K562 (cell line): ENCODE measurements around the gene CHN2. TPM values are rescaled to one million over a fixed set of nuclear protein-coding genes. Genes with fewer than 3 reads are reported as not detected.

Experiments used
- ATAC-seq: fragments of 200-7000 bp; cut with Tn5 transposase; 3 replicates; pipeline ENCODE4 v1.9.1; 2020; ENCODE audit warnings: moderate library complexity
- BruUV-seq: library from RNA; stranded (reverse); fragments of 400-500 nt; replicated peaks from 2 replicates; lab custom pipeline; 2021; lab: Mats Ljungman, UMichigan
- CTCF ChIA-PET: fragments of 300-600 bp; formaldehyde crosslinking; extraction: SDS; loops from one replicate; lab custom pipeline; 2021; ENCODE audit warnings: low intra/inter-chr PET ratio; lab: Yijun Ruan, JAX
- POLR2A ChIA-PET: fragments of 300-600, 350-650 bp; sonication (Branson Sonifier 250); formaldehyde crosslinking; extraction: SDS; loops from one replicate; lab custom pipeline; 2021; ENCODE audit warnings: antibody characterized with exemption, inconsistent platforms; lab: Yijun Ruan, JAX
- DNase-seq, 4 experiments: peaks; one replicate each; pipeline versions ENCODE4 v3.0.0 to v3.0.0-alpha.2; 2011 to 2018; ENCODE audit warnings: low spot score in 3 of 4, mixed read lengths in 3 of 4; ENCODE audit errors: extremely low read depth in 1 of 4
- FAIRE-seq: peaks from 2 replicates; lab custom pipeline; 2011; peaks lifted over from hg19 to GRCh38; lab: Jason Lieb, UNC
- H2AFZ ChIP-seq: 2 replicates; pipeline ENCODE4 v1.6.0; 2011; ENCODE audit warnings: low read depth, low read length, control low read depth, inconsistent platforms
- H3K27ac ChIP-seq: fragments of 200-600 bp; 3 replicates; pipeline ENCODE4 v1.8.0; 2011; ENCODE audit warnings: low read depth, mild to moderate bottlenecking, control low read depth, inconsistent platforms, low read length, moderate library complexity, mixed read lengths; ENCODE audit errors: extremely low read depth
- H3K27me3 ChIP-seq, 2 experiments: fragments of 300-600 bp in 1 of 2; 2 replicates in 1 of 2; 3 replicates in 1 of 2; pipeline versions ENCODE4 v1.6.0 to v1.8.0; 2011; ENCODE audit warnings: inconsistent platforms in 2 of 2, low read length in 2 of 2, mild to moderate bottlenecking in 1 of 2, mixed read lengths in 1 of 2, moderate library complexity in 1 of 2; ENCODE audit not compliant: control insufficient read depth in 2 of 2, insufficient read depth in 2 of 2
- H3K36me3 ChIP-seq: fragments of 300-600 bp; 3 replicates; pipeline ENCODE4 v1.8.0; 2011; ENCODE audit warnings: mild to moderate bottlenecking, low read length, inconsistent platforms; ENCODE audit not compliant: control insufficient read depth, insufficient read depth
- H3K4me1 ChIP-seq, 2 experiments: fragments of 200-600 bp in 1 of 2; replicated peaks in 1 of 2; 2 replicates in 1 of 2; 3 replicates in 1 of 2; pipeline versions ENCODE4 v1.5.1 to v1.8.0; 2011; ENCODE audit warnings: inconsistent platforms in 2 of 2, low read length in 2 of 2, mild to moderate bottlenecking in 1 of 2, mixed read lengths in 1 of 2, moderate library complexity in 1 of 2; ENCODE audit not compliant: control insufficient read depth in 2 of 2, insufficient read depth in 2 of 2
- H3K4me2 ChIP-seq: 2 replicates; pipeline ENCODE4 v1.6.1; 2011; ENCODE audit warnings: low read length, control low read depth, inconsistent platforms, mixed read lengths; ENCODE audit not compliant: insufficient read depth
- H3K4me3 ChIP-seq: fragments of 200-600 bp; sonication (generic), shearing (Covaris generic); 2 replicates; pipeline ENCODE4 v1.5.1; 2016; ENCODE audit warnings: control low read depth, inconsistent platforms
- H3K79me2 ChIP-seq: fragments of 200-600 bp; 3 replicates; pipeline ENCODE4 v1.8.0; 2011; ENCODE audit warnings: low read length, inconsistent platforms; ENCODE audit not compliant: control insufficient read depth, insufficient read depth
- H3K9ac ChIP-seq, 2 experiments: 2 replicates each; pipeline versions ENCODE4 v1.6.0 to v1.6.1; 2011; ENCODE audit warnings: low read depth in 2 of 2, low read length in 2 of 2, control low read depth in 1 of 2, inconsistent platforms in 1 of 2, mild to moderate bottlenecking in 1 of 2, mixed read lengths in 1 of 2; ENCODE audit not compliant: insufficient read depth in 1 of 2
- H3K9me1 ChIP-seq: one replicate; pipeline ENCODE4 v1.6.0; 2011; ENCODE audit warnings: inconsistent platforms, mild to moderate bottlenecking, low read length, moderate library complexity; ENCODE audit not compliant: control insufficient read depth, insufficient read depth
- H3K9me3 ChIP-seq: replicated peaks from 2 replicates; pipeline ENCODE4 v1.5.1; 2011; ENCODE audit warnings: low read depth, low read length, inconsistent platforms; ENCODE audit not compliant: control insufficient read depth, insufficient read depth
- H4K20me1 ChIP-seq: replicated peaks from 2 replicates; pipeline ENCODE4 v1.6.1; 2011; ENCODE audit warnings: low read length, inconsistent platforms, mixed read lengths; ENCODE audit not compliant: control insufficient read depth, insufficient read depth
- BMI1 ChIP-seq: fragments of 150-350 bp; IDR thresholded peaks from 2 replicates; pipeline ENCODE4 v1.6.1; 2014; ENCODE audit warnings: low read length
- NFIC ChIP-seq: fragments of 450-650 bp; IDR thresholded peaks from 2 replicates; pipeline ENCODE4 v1.6.1; 2017; ENCODE audit warnings: mild to moderate bottlenecking, inconsistent platforms
- PURB ChIP-seq: sonication (generic); formaldehyde crosslinking; IDR thresholded peaks from 2 replicates; pipeline ENCODE4 v1.9.0; 2021; ENCODE audit warnings: low read depth, mild to moderate bottlenecking, missing genetic modification reagents
- WHSC1 ChIP-seq: IDR thresholded peaks from one replicate; pipeline ENCODE4 v1.6.1; 2012; ENCODE audit warnings: low read length, control low read depth, inconsistent platforms
- ZFPM2 ChIP-seq: fragments of 250-450 bp; sonication (Bioruptor Pico); IDR thresholded peaks from 2 replicates; pipeline ENCODE4 v1.5.1; 2022; ENCODE audit warnings: mild to moderate bottlenecking
- ZKSCAN8 ChIP-seq: fragments of 200-800 bp; sonication (Bioruptor generic); IDR thresholded peaks from 2 replicates; pipeline ENCODE4 v1.6.1; 2016; ENCODE audit warnings: missing genetic modification characterization, missing compliant biosample characterization
- WGBS: fragments of 100-300 bp; shearing (Covaris generic); methylation state at CpG from one replicate; pipeline ENCODE4 v1.1.6; 2016; ENCODE audit warnings: low coverage, mixed read lengths; ENCODE audit not compliant: insufficient coverage; ENCODE audit errors: missing lambda C conversion rate; 5-methylcytosine and 5-hydroxymethylcytosine counted together
- in situ Hi-C: fragments of 300-500 bp; cut with MboI; formaldehyde crosslinking; loops from 4 replicates; pipeline ENCODE4 v1.15.0; 2018; ENCODE audit warnings: inconsistent platforms, mixed read lengths
- intact Hi-C: fragments of 100-400 bp; cut with micrococcal nuclease; formaldehyde crosslinking; loops from 2 replicates; pipeline ENCODE4 v1.14.2; 2022
- polyA plus RNA-seq, 8 experiments: library from polyadenylated mRNA; depleted of rRNA in 4 of 8; stranded (reverse) in 5 of 8; unstranded in 3 of 8; fragments of >200 nt; fragmentation: Nextera tagmentation in 2 of 8; fragmentation: Illumina TruSeq in 1 of 8; extraction: Ambion mirVana in 2 of 8; extraction: Trizol in 1 of 8; gene quantifications; 2 replicates each; pipeline versions ENCODE4 v1.2.1 to v1.2.3, GENCODE V29; 2011 to 2014; ENCODE audit warnings: inconsistent platforms in 1 of 8, missing spikeins in 1 of 8
- total RNA-seq, 7 experiments: library from RNA; depleted of rRNA in 6 of 7; stranded (reverse); fragments of >200 nt in 6 of 7; fragmentation: Illumina TruSeq in 2 of 7; extraction: Trizol in 2 of 7; gene quantifications; 2 replicates each; pipeline versions ENCODE4 v1.2.1 to v1.2.3, GENCODE V29; 2011 to 2021; ENCODE audit warnings: low replicate concordance in 1 of 7
- TF ChIP-seq, protein P1 (sequence below): fragments of 450-650 bp; formaldehyde crosslinking; IDR thresholded peaks from 2 replicates; pipeline ENCODE4 v1.4.0; 2020; ENCODE audit warnings: mild to moderate bottlenecking
- TF ChIP-seq, protein P2 (sequence below): fragments of 450-650 bp; IDR thresholded peaks from 2 replicates; pipeline ENCODE4 v1.6.1; 2016; ENCODE audit warnings: antibody characterized with exemption

Gene CHN2
- total and polyA plus RNA-seq, 9 of the 15 experiments (the other 6 are each of a cell fraction or from before 2014, with no cell fraction given), result 0.12 to 2.1 (median 0.31) TPM; not detected in 1

DNA sequence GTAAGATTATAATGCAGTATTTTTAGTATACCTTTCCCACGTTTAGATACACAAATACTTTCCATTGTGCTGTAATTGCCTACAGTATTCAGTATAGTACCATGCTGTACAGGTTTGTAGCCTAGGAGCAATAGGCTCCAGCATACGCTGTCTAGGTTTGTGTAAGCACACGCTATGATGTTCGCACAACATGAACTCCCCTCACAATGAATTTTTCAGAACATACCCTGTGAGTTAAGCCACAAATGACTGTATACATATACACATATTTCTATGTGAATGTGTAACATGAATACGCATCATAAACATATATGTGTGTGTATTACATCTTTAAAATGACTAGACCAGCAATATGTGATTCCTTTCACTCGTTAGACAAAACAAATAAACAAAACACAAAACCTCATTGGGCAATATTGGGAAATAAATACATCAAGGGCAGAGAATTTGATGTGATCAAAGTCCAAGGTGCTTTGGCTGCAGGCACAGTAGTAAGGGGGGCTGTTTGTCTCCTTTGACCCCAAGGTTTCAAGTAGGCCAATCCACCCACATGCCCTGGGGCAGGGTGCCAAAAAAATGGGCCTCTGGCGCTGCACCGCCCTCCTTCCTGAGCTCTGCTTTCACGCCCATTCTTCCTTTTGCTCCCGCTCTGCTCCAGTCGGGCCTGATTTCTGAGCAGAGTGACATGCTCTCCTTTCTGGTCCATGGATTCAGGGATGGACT is 33.9 kb downstream of the CHN2 start:
- ATAC-seq, result no peak
- WGBS, result 8% methylated on average over 11 of the region's 11 CpGs
- H4K20me1 ChIP-seq, result no peaks in the 10 kb centered on the region
- no peaks in the 10 kb centered on the region for H3K79me2 ChIP-seq
- H3K4me1 ChIP-seq, result no peaks in the 10 kb centered on the region; a peak in 1 of 5 replicates
- H3K27me3 ChIP-seq, result no peaks in the 10 kb centered on the region; a peak in 1 of 5 replicates
- TF ChIP-seq, protein P1, sequence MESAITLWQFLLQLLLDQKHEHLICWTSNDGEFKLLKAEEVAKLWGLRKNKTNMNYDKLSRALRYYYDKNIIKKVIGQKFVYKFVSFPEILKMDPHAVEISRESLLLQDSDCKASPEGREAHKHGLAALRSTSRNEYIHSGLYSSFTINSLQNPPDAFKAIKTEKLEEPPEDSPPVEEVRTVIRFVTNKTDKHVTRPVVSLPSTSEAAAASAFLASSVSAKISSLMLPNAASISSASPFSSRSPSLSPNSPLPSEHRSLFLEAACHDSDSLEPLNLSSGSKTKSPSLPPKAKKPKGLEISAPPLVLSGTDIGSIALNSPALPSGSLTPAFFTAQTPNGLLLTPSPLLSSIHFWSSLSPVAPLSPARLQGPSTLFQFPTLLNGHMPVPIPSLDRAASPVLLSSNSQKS (CRISPR knock-in tag), result no peak
- TF ChIP-seq BMI1 (no peak), WHSC1 (no peak), PURB (CRISPR knock-in tag) (no peak), ZKSCAN8 (CRISPR knock-in tag) (no peak), NFIC (no peak), ZFPM2 (CRISPR knock-in tag) (no peak)
- TF ChIP-seq, protein P2, sequence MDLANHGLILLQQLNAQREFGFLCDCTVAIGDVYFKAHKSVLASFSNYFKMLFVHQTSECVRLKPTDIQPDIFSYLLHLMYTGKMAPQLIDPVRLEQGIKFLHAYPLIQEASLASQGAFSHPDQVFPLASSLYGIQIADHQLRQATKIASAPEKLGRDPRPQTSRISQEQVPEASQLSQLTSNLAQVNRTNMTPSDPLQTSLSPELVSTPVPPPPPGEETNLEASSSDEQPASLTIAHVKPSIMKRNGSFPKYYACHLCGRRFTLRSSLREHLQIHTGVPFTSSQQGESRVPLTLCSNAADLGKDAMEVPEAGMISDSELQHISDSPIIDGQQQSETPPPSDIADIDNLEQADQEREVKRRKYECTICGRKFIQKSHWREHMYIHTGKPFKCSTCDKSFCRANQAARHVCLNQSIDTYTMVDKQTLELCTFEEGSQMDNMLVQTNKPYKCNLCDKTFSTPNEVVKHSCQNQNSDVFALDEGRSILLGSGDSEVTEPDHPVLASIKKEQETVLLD, result no peak
- TF ChIP-seq, all 486 proteins: peak for 0
- intact Hi-C loops (no loop called here), in situ Hi-C loops (no loop called here)
- H2AFZ ChIP-seq, result no peak overlapping the region
- no peaks in the 10 kb centered on the region for H3K36me3 ChIP-seq
- DNase-seq (no peak), FAIRE-seq (no peak)
- H3K9me3 ChIP-seq, result no peaks in the 10 kb centered on the region
- no peaks in the 10 kb centered on the region for H3K9me1 ChIP-seq
- ChIA-PET CTCF (interaction anchor here (0.6 kb wide), 1 partner anchor 104 kb away, joined by 3 read pairs; no protein-coding TSS in a partner anchor), POLR2A (no interaction called here)
- H3K4me3 ChIP-seq, result no peak overlapping the region
- BruUV-seq, result no TSS peak
- H3K4me2 ChIP-seq, result no peak overlapping the region
- no peak overlapping the region for H3K9ac ChIP-seq
- H3K27ac ChIP-seq, result no peak overlapping the region
